Endothelial cell of umbilical vein (primary cell): Measurements from ENCODE around the gene CAP2.

ENCODE experiments used
- CTCF ChIP-seq, 2 donors: IDR thresholded peaks; 1 replicate in 1 of 2; 2 replicates in 1 of 2; pipeline ENCODE4 v1.5.1; 2011; ENCODE audit warnings: low read length in 2 of 2, mild to moderate bottlenecking in 2 of 2, moderate library complexity in 2 of 2, control low read depth in 1 of 2, inconsistent platforms in 1 of 2, low read depth in 1 of 2; ENCODE audit not compliant: insufficient read depth in 1 of 2; ENCODE audit errors: extremely low read depth in 1 of 2
- POLR2AphosphoS5 ChIP-seq: IDR thresholded peaks from 2 replicates; pipeline ENCODE4 v1.6.1; 2012; ENCODE audit warnings: low read depth, mild to moderate bottlenecking, control low read depth, low read length, moderate library complexity; ENCODE audit not compliant: insufficient read depth

- TF ChIP-seq POLR2AphosphoS5 (no peak), CTCF (IDR thresholded peaks at IDR 0.05; ENCODE audit: extremely low read depth in 1 of 2, insufficient read depth in 1 of 2, low read depth in 1 of 2, low read length in 2 of 2) (no peak)
Measured at GRCh38 chr6:17419189-17419575, 25.8 kb downstream of the CAP2 start.
